ENCODE results near the gene CSPG5. TPM values are rescaled to one million over a fixed set of nuclear protein-coding genes. Genes with fewer than 3 reads are reported as not detected.

CSPG5 gene
- total RNA-seq: 0.32 and 0.43 TPM in 2 replicates

GRCh38 chr3:47578691-47579632 is at the start of gene CSPG5:
CSPG5 (minus strand) TSS chr3:47578865; CDS start chr3:47578693, 172 bp downstream.
- H3K4me3 ChIP-seq (ENCODE audit: low read depth, low read length): peak within 1 kb of the TSS; percentile 62
- no peak for DNase-seq (ENCODE audit: low read depth)
- TF ChIP-seq, protein P1, sequence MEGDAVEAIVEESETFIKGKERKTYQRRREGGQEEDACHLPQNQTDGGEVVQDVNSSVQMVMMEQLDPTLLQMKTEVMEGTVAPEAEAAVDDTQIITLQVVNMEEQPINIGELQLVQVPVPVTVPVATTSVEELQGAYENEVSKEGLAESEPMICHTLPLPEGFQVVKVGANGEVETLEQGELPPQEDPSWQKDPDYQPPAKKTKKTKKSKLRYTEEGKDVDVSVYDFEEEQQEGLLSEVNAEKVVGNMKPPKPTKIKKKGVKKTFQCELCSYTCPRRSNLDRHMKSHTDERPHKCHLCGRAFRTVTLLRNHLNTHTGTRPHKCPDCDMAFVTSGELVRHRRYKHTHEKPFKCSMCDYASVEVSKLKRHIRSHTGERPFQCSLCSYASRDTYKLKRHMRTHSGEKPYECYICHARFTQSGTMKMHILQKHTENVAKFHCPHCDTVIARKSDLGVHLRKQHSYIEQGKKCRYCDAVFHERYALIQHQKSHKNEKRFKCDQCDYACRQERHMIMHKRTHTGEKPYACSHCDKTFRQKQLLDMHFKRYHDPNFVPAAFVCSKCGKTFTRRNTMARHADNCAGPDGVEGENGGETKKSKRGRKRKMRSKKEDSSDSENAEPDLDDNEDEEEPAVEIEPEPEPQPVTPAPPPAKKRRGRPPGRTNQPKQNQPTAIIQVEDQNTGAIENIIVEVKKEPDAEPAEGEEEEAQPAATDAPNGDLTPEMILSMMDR (IDR thresholded peaks at IDR 0.05; ENCODE audit: insufficient read depth, low read depth, low read length): no peak

- H3K4me3 ChIP-seq (ENCODE audit: low read depth, low read length): no peak overlapping the region
- DNase-seq (ENCODE audit: low read depth): no peak
- TF ChIP-seq, protein P1 (IDR thresholded peaks at IDR 0.05; ENCODE audit: insufficient read depth, low read depth, low read length): no peak
Measured at GRCh38 chr3:47628426-47628825, 49.8 kb upstream of the CSPG5 start.

DNA sequence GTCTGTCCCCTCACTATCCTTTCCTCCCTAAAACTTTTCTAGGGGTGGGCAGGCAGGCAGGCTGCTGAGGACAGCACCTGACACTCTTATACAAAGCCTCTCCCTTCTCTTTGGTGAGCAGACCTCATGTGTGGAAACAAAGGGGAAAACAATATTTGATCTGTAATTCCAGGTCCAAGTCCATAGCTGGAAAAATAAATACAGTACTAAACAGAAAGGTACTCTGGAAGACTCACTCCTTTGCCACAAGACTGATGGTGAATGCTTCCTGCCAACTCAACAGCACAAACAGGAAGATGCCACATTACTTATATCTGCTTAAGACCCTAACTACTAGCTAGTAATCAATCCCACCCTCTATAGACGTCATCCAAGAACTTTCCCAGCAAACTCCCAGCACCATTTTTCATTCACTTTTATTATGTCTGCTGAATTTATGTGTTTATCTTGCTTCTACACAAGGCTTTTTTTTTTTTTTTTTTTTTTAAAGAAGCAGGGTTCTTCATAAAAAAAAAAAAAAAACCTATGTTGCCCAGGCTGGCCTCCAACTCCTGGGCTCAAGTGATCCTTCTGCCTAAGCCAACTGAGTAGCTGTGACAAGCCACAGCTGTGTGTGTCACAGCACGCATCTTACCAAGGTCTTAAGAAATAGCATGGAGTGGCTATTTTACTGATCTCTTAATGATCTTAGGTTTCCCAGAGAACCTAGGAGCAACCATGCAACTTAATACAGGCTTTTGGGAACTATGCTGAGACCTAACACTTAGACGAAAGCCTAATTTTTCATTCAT is 44.2 kb upstream of the CSPG5 start:
- no peak for DNase-seq (ENCODE audit: low read depth)
- TF ChIP-seq, protein P1 (IDR thresholded peaks at IDR 0.05; ENCODE audit: insufficient read depth, low read depth, low read length): no peak
- H3K4me3 ChIP-seq (ENCODE audit: low read depth, low read length): no peak overlapping the region

GRCh38 chr3:47617086-47618010 is 38.7 kb upstream of the CSPG5 start:
- TF ChIP-seq, protein P1 (IDR thresholded peaks at IDR 0.05; ENCODE audit: insufficient read depth, low read depth, low read length): no peak
- peak; percentile 12 for DNase-seq (ENCODE audit: low read depth)

GRCh38 chr3:47614788-47615187 is 36.1 kb upstream of the CSPG5 start:
- H3K4me3 ChIP-seq (ENCODE audit: low read depth, low read length): no peak overlapping the region
- TF ChIP-seq, protein P1 (IDR thresholded peaks at IDR 0.05; ENCODE audit: insufficient read depth, low read depth, low read length): no peak
- no peak for DNase-seq (ENCODE audit: low read depth)

More at GRCh38 chr3:47617086-47618010, 38.7 kb upstream of the CSPG5 start:
- H3K4me3 ChIP-seq (ENCODE audit: low read depth, low read length): no peak overlapping the region

- DNase-seq (ENCODE audit: low read depth): no peak
- H3K4me3 ChIP-seq (ENCODE audit: low read depth, low read length): no peak overlapping the region
- TF ChIP-seq, protein P1 (IDR thresholded peaks at IDR 0.05; ENCODE audit: insufficient read depth, low read depth, low read length): no peak
Measured at GRCh38 chr3:47613722-47614121, 35.1 kb upstream of the CSPG5 start.

All from fibroblast of villous mesenchyme (primary cell).